ENCODE measurements around the gene UCKL1. TPM values are rescaled to one million over a fixed set of nuclear protein-coding genes. Genes with fewer than 3 reads are reported as not detected.

UCKL1 gene
- total RNA-seq, 4 donors from 2014 or later = 31.2 to 96.0 (median 50.0) TPM

DNA sequence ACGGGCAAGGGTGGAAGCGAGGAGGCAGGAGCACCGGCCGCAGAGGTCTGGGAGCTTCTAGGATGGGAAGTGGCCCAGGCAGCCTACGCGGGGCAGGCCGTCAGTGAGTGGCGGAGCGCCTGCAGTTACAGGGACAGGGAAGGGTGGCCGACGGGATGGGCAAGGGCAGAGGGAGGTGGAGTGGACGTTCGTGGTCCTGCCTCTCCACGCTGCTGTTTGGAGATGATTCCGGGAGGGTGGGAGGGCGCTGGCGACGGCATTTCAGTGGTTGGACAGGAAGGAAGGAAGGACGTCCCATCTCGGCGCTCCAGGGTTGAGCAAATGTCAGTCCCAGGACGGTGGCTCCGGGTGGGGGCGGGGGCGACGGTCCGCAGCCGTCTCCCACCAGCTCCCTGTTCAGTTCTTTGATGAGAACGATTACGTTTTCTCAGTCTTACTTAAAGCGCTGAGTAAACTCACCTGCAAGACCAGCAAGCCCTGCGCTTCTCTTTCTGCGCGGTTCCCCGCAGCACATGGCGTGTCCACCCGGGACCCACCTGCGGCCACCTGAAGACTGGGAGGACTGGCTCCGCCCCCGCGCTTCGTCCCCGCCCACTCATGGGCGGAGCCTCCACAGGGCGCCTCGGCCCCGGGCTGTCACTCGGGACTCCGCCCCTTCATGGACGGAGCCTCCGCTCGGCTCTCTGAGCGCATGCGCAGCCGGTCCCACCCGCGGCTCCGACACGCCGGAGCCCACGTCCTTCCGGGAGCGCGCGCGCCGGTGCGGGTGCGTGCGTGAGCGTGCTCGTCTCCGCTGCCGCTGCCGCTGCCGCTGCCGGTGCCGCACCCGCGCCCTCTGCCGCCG is 61.6 kb downstream of the UCKL1 start, which contains the start of gene DNAJC5:
Gene DNAJC5 (plus strand): TSS at position 769 of the 844 bp plus-strand sequence. CDS start 33,220 bp downstream, outside the sequence.
- Histone ChIP-seq H3K9me3 (no peaks in the 10 kb centered on the region), H3K4me1 (peaks cover 0 to 48% (median 14%) of the 10 kb centered on the region in 4 donors), H3K36me3 (peaks cover 0 to 38% (median 3%) of the 10 kb centered on the region in 3 donors), H3K27me3 (no peaks in the 10 kb centered on the region), H3K27ac (peak within 1 kb of the TSS in 3 of 4 donors; percentile 81 to 87 (median 82)), H3K4me3 (peak within 1 kb of the TSS; percentile 41 to 77 (median 59))
- WGBS, 2 donors = 1 to 2% methylated on average over 27 to 71 of the region's 82 CpGs
- TF ChIP-seq, protein P1, sequence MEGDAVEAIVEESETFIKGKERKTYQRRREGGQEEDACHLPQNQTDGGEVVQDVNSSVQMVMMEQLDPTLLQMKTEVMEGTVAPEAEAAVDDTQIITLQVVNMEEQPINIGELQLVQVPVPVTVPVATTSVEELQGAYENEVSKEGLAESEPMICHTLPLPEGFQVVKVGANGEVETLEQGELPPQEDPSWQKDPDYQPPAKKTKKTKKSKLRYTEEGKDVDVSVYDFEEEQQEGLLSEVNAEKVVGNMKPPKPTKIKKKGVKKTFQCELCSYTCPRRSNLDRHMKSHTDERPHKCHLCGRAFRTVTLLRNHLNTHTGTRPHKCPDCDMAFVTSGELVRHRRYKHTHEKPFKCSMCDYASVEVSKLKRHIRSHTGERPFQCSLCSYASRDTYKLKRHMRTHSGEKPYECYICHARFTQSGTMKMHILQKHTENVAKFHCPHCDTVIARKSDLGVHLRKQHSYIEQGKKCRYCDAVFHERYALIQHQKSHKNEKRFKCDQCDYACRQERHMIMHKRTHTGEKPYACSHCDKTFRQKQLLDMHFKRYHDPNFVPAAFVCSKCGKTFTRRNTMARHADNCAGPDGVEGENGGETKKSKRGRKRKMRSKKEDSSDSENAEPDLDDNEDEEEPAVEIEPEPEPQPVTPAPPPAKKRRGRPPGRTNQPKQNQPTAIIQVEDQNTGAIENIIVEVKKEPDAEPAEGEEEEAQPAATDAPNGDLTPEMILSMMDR (IDR thresholded peaks at IDR 0.05) = no peak
- TF ChIP-seq POLR2A (IDR thresholded peaks at IDR 0.05) = peak in 1 of 2 donors; percentile 49
- peak; percentile 51 to 84 for TF ChIP-seq EP300 (IDR thresholded peaks at IDR 0.05)
- peak; percentile 84 to 87 for DNase-seq (ENCODE audit: low spot score in 2 of 2)

DNA sequence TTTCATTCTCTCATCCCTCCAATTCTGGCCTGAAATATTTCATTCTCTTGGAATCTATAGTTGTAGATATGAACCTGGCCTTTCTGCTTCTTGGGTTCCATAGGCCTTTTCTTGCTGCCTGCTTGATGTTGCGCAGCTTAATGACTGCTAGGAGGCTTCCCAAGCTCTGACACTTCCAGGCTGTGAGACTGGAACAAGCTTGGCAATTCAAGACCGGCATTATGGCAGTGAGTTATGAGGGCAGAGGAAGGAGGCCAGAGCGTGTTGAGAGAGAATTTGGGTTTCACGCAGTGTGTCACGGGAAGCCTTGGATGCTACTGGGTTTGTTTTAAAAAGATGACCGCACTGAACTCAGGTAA is 62.2 kb downstream of the UCKL1 start:
- WGBS, 2 donors = 28 to 32% methylated on average over 6 of the region's 6 CpGs
- Histone ChIP-seq H3K36me3 (peaks cover 0 to 43% (median 9%) of the 10 kb centered on the region in 3 donors), H3K4me1 (peaks cover 0 to 43% (median 14%) of the 10 kb centered on the region in 4 donors), H3K27ac (peak overlapping the region in 3 of 4 donors; percentile 26 to 87 (median 60)), H3K4me3 (peak overlapping the region in 2 of 4 donors; percentile 37 to 77), H3K9me3 (no peaks in the 10 kb centered on the region), H3K27me3 (no peaks in the 10 kb centered on the region)
- no peak for DNase-seq (ENCODE audit: low spot score in 2 of 2)
- TF ChIP-seq, protein P1 (IDR thresholded peaks at IDR 0.05) = no peak
- no peak for TF ChIP-seq EP300 (IDR thresholded peaks at IDR 0.05)
- TF ChIP-seq POLR2A (IDR thresholded peaks at IDR 0.05) = no peak

DNA sequence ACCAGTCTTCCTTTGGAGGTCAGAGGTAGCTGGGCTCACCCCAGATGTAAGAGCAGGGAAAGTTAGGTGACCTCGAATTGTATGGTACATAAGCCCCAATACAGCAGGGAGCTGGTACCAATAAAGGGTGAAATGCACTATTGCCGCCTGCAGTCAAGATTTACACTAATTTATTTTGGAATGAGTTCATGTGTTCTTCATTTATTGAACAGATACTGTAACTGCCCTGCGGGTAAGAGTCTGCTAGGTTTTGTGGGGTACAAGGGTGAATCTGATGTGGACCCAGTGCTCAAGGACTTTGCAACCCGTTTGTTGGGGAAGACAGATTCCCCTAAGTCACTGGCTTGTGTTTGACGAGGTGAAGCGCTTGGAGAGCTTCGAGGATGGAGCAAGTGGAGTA is 63.8 kb downstream of the UCKL1 start:
- 91 to 92% methylated on average over 7 of the region's 7 CpGs for WGBS, 2 donors
- Histone ChIP-seq H3K36me3 (peaks cover 0 to 52% (median 11%) of the 10 kb centered on the region in 3 donors), H3K27ac (no peak overlapping the region), H3K4me1 (peaks cover 0 to 27% (median 13%) of the 10 kb centered on the region in 4 donors), H3K4me3 (no peak overlapping the region), H3K9me3 (no peaks in the 10 kb centered on the region), H3K27me3 (no peaks in the 10 kb centered on the region)
- no peak for DNase-seq (ENCODE audit: low spot score in 2 of 2)
- TF ChIP-seq, protein P1 (IDR thresholded peaks at IDR 0.05) = no peak
- TF ChIP-seq EP300 (IDR thresholded peaks at IDR 0.05) (no peak), POLR2A (IDR thresholded peaks at IDR 0.05) (no peak)

DNA sequence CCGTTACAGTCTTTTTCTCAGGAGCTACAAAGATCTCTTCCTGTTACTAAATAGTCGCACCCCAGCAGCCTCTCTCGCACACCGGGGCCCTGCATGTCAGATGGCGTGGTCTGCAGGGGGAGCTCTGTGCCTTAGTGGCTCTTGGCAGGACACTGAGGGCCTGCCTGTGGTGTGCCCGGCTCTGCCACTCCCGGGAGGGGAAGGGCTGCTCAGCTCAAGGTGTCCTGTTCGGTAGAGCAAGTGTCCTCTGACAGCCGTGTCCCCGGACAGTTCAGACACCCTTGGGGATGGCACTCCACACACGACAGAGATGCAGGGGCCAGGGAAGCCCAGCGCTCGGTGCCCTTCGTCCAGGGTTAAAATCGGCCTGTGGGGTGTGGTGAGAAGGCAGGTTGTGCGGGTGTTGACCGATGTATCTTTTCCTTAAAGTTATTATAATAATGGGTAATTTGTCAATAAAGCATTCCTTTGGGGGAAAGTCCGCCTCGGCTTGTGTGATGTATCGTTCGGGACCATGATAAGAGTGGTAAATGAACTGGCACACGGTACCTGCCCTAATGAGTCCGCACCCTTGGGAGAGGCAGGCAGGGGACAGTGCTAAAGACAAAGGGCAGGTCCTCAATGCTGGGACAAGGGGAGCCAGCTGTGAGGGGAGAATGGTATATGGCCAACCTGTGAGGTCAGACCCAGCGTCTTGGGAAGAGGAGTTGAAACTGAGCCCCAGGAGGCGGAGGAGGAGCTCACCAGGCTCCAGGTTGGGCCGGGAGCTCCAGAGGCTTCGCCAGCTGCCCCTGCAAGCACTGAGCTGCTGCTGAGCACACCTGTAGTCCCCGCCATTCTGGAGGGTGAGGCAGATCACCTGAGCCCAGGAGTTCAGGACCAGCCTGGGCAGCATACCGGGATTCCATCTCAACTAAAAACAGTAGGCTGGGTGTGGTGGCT is 64.9 kb downstream of the UCKL1 start:
- H3K9me3 ChIP-seq = no peaks in the 10 kb centered on the region
- no peak overlapping the region for H3K4me3 ChIP-seq
- peaks cover 0 to 16% (median 5%) of the 10 kb centered on the region in 4 donors for H3K4me1 ChIP-seq
- H3K36me3 ChIP-seq = peaks cover 0 to 62% (median 15%) of the 10 kb centered on the region in 3 donors
- H3K27ac ChIP-seq = peak overlapping the region in 1 of 4 donors; percentile 56
- DNase-seq (ENCODE audit: low spot score in 2 of 2) = no peak
- TF ChIP-seq POLR2A (IDR thresholded peaks at IDR 0.05) = no peak
- no peak for TF ChIP-seq EP300 (IDR thresholded peaks at IDR 0.05)
- TF ChIP-seq, protein P1 (IDR thresholded peaks at IDR 0.05) = no peak
- H3K27me3 ChIP-seq = no peaks in the 10 kb centered on the region
- WGBS, 2 donors = 85 to 86% methylated on average over 28 to 29 of the region's 29 CpGs
